ENCODE data around the gene CDHR4.
"Not testable (repeated sequence)": the region's sequence is repeated elsewhere in the genome, so short reads cannot be mapped to it uniquely, and the experiment has no call there.

Gene CDHR4

GRCh38 chr3:49803465-49804140 is 3.9 kb upstream of the CDHR4 start:
- DNase-seq (ENCODE audit: low read depth in 2 of 2): peak in 1 of 2 donors; percentile 9

- peak; percentile 76 to 83 for DNase-seq (ENCODE audit: low read depth in 2 of 2)
Observed at GRCh38 chr3:49802719-49803464, 3.2 kb upstream of the CDHR4 start, which contains the start of gene INKA1. TSS of gene INKA1 (plus strand) at chr3:49803261. CDS start at chr3:49803393, 132 bp downstream.

DNA sequence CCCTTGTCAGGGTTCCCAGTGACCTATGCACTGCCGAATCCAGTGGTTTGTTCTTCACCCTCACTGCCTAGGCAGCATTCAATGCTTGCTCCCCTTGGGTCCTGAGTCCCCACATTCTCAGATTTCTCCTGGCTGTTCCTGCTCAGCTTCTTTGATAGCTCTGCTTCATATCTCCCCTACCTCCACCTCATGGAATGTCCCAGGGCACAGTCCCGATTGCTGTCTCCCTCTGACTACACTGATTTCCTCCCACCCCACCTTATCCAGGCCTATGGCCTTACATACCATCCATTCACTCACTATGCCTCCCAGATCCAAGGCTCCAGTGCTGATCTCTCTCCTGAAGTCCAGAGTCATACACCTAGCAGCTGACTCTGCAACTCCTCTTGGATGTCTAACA is 1.5 kb upstream of the CDHR4 start:
- DNase-seq (ENCODE audit: low read depth in 2 of 2): no peak

DNA sequence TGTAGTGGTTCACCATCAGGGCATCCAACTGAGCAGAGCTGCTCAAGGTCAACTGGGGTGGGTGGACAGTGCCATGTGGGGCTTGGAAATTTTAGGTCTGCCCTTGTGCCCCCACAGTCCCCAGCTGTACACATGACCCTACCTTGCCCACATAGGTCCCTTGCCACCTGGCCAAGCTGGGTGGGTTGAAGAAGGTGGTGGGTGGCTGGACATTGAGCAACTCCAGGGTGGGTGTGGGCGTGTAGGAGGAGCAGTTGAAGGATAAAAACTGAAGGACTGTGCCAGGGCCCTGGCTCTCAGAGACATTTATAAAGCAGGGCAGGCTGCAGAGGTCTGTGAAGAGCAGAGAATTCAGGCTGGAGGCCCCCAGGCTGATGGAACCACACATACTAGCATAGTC is 568 bp downstream of the CDHR4 start:
- DNase-seq (ENCODE audit: low read depth in 2 of 2): no peak

GRCh38 chr3:49794926-49795905 is 4.5 kb downstream of the CDHR4 start:
- no peak for DNase-seq (ENCODE audit: low read depth in 2 of 2)

DNA sequence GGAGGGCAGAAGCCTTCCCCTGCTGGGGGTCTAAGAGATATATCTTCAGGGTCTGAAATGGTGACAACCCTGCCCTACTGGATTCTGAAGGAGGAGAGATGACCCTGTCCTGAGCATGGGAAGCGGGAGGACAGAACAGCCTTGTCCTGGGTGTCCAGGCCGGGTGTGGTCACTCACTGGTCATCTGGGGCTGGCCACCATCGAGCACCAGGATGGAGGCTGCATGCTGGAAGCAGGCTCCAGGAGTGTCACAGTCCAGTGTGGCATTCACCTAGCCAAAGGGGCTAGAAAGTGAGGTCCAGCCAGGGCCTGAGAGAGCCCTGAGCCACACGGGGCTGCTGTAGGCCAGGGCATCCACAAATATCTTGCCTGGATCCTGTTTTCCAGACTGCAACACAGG is 5.2 kb downstream of the CDHR4 start:
- DNase-seq (ENCODE audit: low read depth in 2 of 2): no peak

- no peak for DNase-seq (ENCODE audit: low read depth in 2 of 2)
Observed at GRCh38 chr3:49793486-49794085, 6.1 kb downstream of the CDHR4 start.

- DNase-seq (ENCODE audit: low read depth in 2 of 2): no peak
Observed at GRCh38 chr3:49792371-49793150, 7.1 kb downstream of the CDHR4 start.

DNA sequence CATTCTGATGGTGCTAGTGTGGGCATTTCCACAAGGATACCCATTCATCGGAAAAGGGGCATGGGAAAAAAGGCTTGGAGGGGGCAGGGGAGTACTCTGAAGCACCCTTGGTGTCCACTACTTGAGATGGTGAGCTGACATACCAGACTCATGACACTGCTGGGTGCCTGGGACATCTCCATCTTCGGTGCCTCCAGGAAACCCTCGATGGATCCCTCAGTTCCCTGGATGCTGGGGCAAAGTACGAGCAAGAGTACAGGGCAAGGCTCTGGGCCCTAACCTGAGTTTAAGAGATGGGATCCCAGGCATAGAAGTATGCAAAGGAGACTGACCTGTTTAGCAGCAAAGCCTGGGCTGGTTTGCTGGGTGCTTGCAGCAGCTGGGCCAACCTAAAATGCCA is 8.1 kb downstream of the CDHR4 start:
- no peak for DNase-seq (ENCODE audit: low read depth in 2 of 2)

- no peak for DNase-seq (ENCODE audit: low read depth in 2 of 2)
Observed at GRCh38 chr3:49790626-49791411, 8.9 kb downstream of the CDHR4 start.

DNA sequence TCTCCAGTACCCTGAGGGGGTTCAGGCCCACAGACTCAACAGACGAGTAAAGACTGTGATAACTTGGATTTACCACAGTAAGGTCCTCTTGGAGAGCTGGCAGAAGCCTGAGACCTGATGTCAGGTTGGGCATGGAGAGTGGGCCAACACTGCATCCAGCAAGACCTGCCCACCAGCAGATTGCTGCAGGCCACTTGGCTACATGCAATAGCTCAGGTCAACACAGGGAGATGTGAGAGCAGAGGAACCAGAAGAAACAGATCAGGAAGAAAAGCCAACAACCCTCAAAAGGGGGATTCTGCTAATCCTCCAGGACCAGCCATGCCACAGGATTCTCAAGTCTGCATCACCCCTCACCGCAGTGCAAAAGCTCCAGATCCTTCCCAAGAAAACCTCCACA is 11.6 kb downstream of the CDHR4 start:
- DNase-seq (ENCODE audit: low read depth in 2 of 2): no peak

GRCh38 chr3:49787536-49787935 is 12.1 kb downstream of the CDHR4 start:
- DNase-seq (ENCODE audit: low read depth in 2 of 2): no peak

GRCh38 chr3:49787182-49787464 is 12.6 kb downstream of the CDHR4 start:
- no peak for DNase-seq (ENCODE audit: low read depth in 2 of 2)

- peak; percentile 97 to 98 for DNase-seq (ENCODE audit: low read depth in 2 of 2)
Observed at GRCh38 chr3:49786357-49787181, 13.1 kb downstream of the CDHR4 start, which contains the start of gene IP6K1. TSS of gene IP6K1 (minus strand) at chr3:49786542. CDS start at chr3:49748040, 38,502 bp downstream.

DNA sequence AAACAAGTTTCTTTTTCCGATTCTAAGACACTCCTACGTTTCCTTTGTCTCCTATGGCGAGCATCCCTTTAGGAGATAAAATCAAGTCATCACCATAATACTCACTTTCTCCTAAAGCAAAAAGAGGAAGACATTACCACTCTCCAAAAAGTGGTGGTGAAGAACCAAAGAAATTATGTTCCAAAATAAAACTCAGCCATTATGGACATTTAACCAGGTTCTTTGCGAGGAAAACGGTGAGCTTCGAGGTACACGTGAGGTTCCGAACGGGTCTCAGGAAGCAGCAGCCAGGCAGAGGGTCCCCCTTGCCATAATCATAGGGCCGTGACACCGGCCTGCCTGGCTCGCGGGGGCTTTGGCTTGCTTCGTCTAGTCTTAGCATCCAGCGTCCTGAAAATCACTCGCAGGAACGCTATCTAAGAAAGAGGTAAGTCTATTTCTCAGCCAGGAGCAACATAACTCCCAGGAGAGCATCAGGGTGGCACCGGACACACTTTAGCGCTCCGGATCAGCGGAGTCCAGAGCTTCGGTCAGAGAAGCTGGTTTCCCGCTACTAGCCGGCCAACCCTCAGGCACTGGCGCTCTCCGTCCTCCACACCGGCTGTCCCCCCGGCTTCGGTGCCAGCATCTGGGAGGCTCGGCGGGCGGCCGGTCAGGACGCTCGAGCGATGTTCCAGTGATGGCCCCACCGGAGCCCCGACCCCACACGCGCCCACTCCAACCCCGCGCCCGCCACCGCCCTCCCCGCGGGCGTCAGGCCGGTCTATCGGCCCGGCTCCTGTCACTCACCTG is 13.9 kb downstream of the CDHR4 start:
- DNase-seq (ENCODE audit: low read depth in 2 of 2): no peak

GRCh38 chr3:49782277-49782676 is 17.4 kb downstream of the CDHR4 start:
- not testable (repeated sequence) for DNase-seq (ENCODE audit: low read depth in 2 of 2)

GRCh38 chr3:49781415-49782199 is 18.1 kb downstream of the CDHR4 start:
- DNase-seq (ENCODE audit: low read depth in 2 of 2): no peak

GRCh38 chr3:49780975-49781365 is 18.7 kb downstream of the CDHR4 start:
- DNase-seq (ENCODE audit: low read depth in 2 of 2): not testable (repeated sequence)
